ENCODE results near the gene CHKB.

DNA sequence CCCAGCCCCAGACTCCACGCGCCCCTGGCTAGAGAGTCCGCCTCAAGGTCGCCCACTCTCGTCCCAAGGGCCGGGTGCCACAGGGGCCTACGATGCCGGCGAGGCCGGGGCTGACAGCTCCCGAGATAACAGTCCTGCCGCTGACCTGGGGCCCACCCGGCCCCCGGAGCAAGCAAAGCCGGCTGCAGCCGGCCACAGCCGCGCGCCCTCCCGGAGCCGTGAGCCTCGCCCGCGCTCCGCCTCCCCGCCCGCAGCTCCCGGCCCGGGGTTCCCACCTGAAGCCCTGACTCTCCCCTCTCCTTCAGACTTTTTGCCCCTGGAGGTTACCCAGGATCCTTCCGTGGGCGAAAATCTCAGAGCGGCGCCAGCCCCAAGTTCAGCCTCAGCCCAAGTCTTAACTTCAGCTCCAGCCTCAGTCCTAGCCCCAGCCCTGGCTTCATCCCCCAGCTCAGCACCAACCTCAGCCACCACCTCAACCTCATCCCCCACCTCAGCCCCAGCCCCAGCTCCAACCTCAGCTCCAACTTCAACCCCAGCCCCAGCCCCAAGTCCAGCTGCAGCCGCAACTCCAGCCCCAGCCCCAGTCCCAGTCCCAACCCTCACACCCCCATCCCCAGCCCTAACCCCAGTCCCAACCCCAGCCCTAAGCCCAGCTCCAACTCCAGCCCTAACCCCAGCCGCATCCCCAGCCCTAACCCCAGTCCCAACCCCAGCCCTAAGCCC is 35.2 kb downstream of the CHKB start:
- TF ChIP-seq, protein P1, sequence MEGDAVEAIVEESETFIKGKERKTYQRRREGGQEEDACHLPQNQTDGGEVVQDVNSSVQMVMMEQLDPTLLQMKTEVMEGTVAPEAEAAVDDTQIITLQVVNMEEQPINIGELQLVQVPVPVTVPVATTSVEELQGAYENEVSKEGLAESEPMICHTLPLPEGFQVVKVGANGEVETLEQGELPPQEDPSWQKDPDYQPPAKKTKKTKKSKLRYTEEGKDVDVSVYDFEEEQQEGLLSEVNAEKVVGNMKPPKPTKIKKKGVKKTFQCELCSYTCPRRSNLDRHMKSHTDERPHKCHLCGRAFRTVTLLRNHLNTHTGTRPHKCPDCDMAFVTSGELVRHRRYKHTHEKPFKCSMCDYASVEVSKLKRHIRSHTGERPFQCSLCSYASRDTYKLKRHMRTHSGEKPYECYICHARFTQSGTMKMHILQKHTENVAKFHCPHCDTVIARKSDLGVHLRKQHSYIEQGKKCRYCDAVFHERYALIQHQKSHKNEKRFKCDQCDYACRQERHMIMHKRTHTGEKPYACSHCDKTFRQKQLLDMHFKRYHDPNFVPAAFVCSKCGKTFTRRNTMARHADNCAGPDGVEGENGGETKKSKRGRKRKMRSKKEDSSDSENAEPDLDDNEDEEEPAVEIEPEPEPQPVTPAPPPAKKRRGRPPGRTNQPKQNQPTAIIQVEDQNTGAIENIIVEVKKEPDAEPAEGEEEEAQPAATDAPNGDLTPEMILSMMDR (IDR thresholded peaks at IDR 0.05; ENCODE audit: insufficient read depth, low read length, poor library complexity, severe bottlenecking): no peak
- TF ChIP-seq EZH2phosphoT487 (conservative IDR thresholded peaks at IDR 0.05; ENCODE audit: low read length): no peak

Measured in SU-DHL-6 (cell line).